ENCODE results near the gene PDSS2.

The PDSS2 gene

GRCh38 chr6:107421696-107422256 lies 37.6 kb downstream of the PDSS2 start:
- in situ Hi-C loops (cut with MboI; ENCODE audit: low sequenced_read_pairs), result no loop called here

- in situ Hi-C loops (cut with MboI; ENCODE audit: low sequenced_read_pairs), result no loop called here
These were observed 39.6 kb downstream of the PDSS2 start for GRCh38 chr6:107419733-107420132.

- in situ Hi-C loops (cut with MboI; ENCODE audit: low sequenced_read_pairs), result no loop called here
These were observed 41.2 kb downstream of the PDSS2 start for GRCh38 chr6:107418118-107418517.

GRCh38 chr6:107416145-107416544 lies 43.2 kb downstream of the PDSS2 start:
- in situ Hi-C loops (cut with MboI; ENCODE audit: low sequenced_read_pairs), result no loop called here

- in situ Hi-C loops (cut with MboI; ENCODE audit: low sequenced_read_pairs), result no loop called here
These were observed 45.3 kb downstream of the PDSS2 start for GRCh38 chr6:107413966-107414645.

- in situ Hi-C loops (cut with MboI; ENCODE audit: low sequenced_read_pairs), result no loop called here
These were observed 48.2 kb downstream of the PDSS2 start for GRCh38 chr6:107411161-107411560.

GRCh38 chr6:107409942-107410341 lies 49.4 kb downstream of the PDSS2 start:
- in situ Hi-C loops (cut with MboI; ENCODE audit: low sequenced_read_pairs), result no loop called here

- in situ Hi-C loops (cut with MboI; ENCODE audit: low sequenced_read_pairs), result no loop called here
These were observed 50.6 kb downstream of the PDSS2 start for GRCh38 chr6:107408714-107409113.

GRCh38 chr6:107405002-107405401 lies 54.4 kb downstream of the PDSS2 start:
- in situ Hi-C loops (cut with MboI; ENCODE audit: low sequenced_read_pairs), result no loop called here

GRCh38 chr6:107402533-107402932 lies 56.8 kb downstream of the PDSS2 start:
- in situ Hi-C loops (cut with MboI; ENCODE audit: low sequenced_read_pairs), result no loop called here

- in situ Hi-C loops (cut with MboI; ENCODE audit: low sequenced_read_pairs), result no loop called here
These were observed 57.8 kb downstream of the PDSS2 start for GRCh38 chr6:107401573-107401972.

- in situ Hi-C loops (cut with MboI; ENCODE audit: low sequenced_read_pairs), result no loop called here
These were observed 58.7 kb downstream of the PDSS2 start for GRCh38 chr6:107400616-107401147.

GRCh38 chr6:107399935-107400334 lies 59.4 kb downstream of the PDSS2 start:
- in situ Hi-C loops (cut with MboI; ENCODE audit: low sequenced_read_pairs), result no loop called here

- in situ Hi-C loops (cut with MboI; ENCODE audit: low sequenced_read_pairs), result no loop called here
These were observed 61.4 kb downstream of the PDSS2 start for GRCh38 chr6:107398001-107398400.

GRCh38 chr6:107396211-107396610 lies 63.2 kb downstream of the PDSS2 start:
- in situ Hi-C loops (cut with MboI; ENCODE audit: low sequenced_read_pairs), result no loop called here

- in situ Hi-C loops (cut with MboI; ENCODE audit: low sequenced_read_pairs), result no loop called here
These were observed 67.3 kb downstream of the PDSS2 start for GRCh38 chr6:107392069-107392468.

GRCh38 chr6:107390685-107391435 lies 68.5 kb downstream of the PDSS2 start:
- in situ Hi-C loops (cut with MboI; ENCODE audit: low sequenced_read_pairs), result no loop called here

GRCh38 chr6:107390056-107390455 lies 69.3 kb downstream of the PDSS2 start:
- in situ Hi-C loops (cut with MboI; ENCODE audit: low sequenced_read_pairs), result no loop called here

- in situ Hi-C loops (cut with MboI; ENCODE audit: low sequenced_read_pairs), result no loop called here
These were observed 72.5 kb downstream of the PDSS2 start for GRCh38 chr6:107386904-107387303.

- in situ Hi-C loops (cut with MboI; ENCODE audit: low sequenced_read_pairs), result no loop called here
These were observed 73.0 kb downstream of the PDSS2 start for GRCh38 chr6:107386340-107386739.

- in situ Hi-C loops (cut with MboI; ENCODE audit: low sequenced_read_pairs), result no loop called here
These were observed 75.7 kb downstream of the PDSS2 start for GRCh38 chr6:107383705-107384104.

- in situ Hi-C loops (cut with MboI; ENCODE audit: low sequenced_read_pairs), result no loop called here
These were observed 85.1 kb downstream of the PDSS2 start for GRCh38 chr6:107374264-107374663.

Data from HL-60/S4 treated with phorbol 12-myristate 13-acetate at 8.2 ng/mL for 4 days and 3 days (cell line).